Neural cell (in vitro differentiated cells): ENCODE results near the gene DDX51.

ENCODE experiments used
- EZH2 ChIP-seq: fragments of 200-600, 300-800 bp; shearing (Covaris generic), sonication (generic); IDR thresholded peaks from 2 replicates; pipeline ENCODE4 v1.6.1; 2014; ENCODE audit warnings: antibody characterized with exemption, low read length, borderline replicate concordance, mild to moderate bottlenecking; ENCODE audit not compliant: insufficient read depth, poor library complexity, severe bottlenecking
- RAD21 ChIP-seq: fragments of 450-650 bp; conservative IDR thresholded peaks from 2 replicates; pipeline ENCODE4 v1.6.1; 2014; ENCODE audit warnings: antibody characterized with exemption, mild to moderate bottlenecking, moderate library complexity
- TF ChIP-seq, protein P1 (sequence below): fragments of 450-650 bp; IDR thresholded peaks from 2 replicates; pipeline ENCODE4 v1.5.1; 2014; ENCODE audit warnings: antibody characterized with exemption, mild to moderate bottlenecking, moderate library complexity; ENCODE audit not compliant: poor library complexity, severe bottlenecking

DNA sequence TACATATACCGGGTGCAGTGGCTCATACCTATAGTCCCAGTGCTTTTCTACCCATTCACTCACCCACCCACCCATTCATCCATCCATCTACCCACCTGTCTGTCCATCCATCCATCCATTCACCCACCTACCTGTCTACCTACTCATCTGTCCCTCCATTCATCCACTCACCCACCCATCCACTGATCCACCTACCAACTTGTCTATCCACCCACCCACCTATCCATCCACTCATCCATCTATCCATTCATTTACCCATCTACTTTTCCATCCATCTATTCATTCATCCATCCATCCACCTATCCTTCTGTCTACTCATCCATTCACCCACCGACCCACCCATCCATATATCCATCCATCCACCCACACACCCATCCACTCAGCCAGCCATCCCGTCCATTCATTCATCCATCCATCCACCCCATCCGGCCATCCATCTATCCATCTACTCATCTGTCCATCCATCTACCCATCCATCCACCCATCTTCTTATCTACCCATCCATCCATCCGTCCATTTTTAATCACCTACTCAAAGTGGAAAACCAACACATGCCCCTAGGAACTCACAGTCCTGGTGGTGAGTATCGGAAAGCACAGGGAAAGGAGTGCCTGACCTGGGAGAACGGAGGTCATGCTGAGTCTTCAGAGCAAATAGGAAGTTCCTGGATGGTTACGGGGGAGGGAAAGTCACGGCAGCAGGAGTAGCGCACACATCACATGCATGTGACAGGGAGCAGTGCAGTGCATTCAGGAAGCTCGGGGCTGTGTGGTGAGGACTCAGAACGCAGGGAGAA is 20.0 kb downstream of the DDX51 start:
- no peak for TF ChIP-seq EZH2
- TF ChIP-seq, protein P1, sequence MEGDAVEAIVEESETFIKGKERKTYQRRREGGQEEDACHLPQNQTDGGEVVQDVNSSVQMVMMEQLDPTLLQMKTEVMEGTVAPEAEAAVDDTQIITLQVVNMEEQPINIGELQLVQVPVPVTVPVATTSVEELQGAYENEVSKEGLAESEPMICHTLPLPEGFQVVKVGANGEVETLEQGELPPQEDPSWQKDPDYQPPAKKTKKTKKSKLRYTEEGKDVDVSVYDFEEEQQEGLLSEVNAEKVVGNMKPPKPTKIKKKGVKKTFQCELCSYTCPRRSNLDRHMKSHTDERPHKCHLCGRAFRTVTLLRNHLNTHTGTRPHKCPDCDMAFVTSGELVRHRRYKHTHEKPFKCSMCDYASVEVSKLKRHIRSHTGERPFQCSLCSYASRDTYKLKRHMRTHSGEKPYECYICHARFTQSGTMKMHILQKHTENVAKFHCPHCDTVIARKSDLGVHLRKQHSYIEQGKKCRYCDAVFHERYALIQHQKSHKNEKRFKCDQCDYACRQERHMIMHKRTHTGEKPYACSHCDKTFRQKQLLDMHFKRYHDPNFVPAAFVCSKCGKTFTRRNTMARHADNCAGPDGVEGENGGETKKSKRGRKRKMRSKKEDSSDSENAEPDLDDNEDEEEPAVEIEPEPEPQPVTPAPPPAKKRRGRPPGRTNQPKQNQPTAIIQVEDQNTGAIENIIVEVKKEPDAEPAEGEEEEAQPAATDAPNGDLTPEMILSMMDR = no peak
- TF ChIP-seq RAD21 = no peak
